Mucosa of rectum (tissue), 2 donors: Measurements from ENCODE around the gene DENND1C.
A peak's percentile ranks its signal among the peaks of the same experiment; 100 is the strongest.

ENCODE experiments used
- H3K27ac ChIP-seq, 2 donors: one replicate each; pipeline ENCODE4 v1.7.0; 2013; ENCODE audit warnings: inconsistent platforms in 2 of 2, low read depth in 2 of 2, low read length in 2 of 2
- H3K27me3 ChIP-seq, 2 donors: one replicate each; pipeline ENCODE4 v1.7.0; 2013; ENCODE audit warnings: low read length in 2 of 2; ENCODE audit not compliant: control insufficient read depth in 2 of 2, insufficient read depth in 2 of 2
- H3K36me3 ChIP-seq, 2 donors: one replicate each; pipeline ENCODE4 v1.7.0; 2013; ENCODE audit warnings: low read length in 2 of 2; ENCODE audit not compliant: control insufficient read depth in 2 of 2, insufficient read depth in 2 of 2
- H3K4me1 ChIP-seq, 2 donors: one replicate each; pipeline ENCODE4 v1.7.0; 2013; ENCODE audit warnings: low read length in 2 of 2, mild to moderate bottlenecking in 1 of 2; ENCODE audit not compliant: control insufficient read depth in 2 of 2, insufficient read depth in 2 of 2
- H3K4me3 ChIP-seq, 2 donors: one replicate each; pipeline ENCODE4 v1.7.0; 2013; ENCODE audit warnings: low read length in 2 of 2
- H3K9ac ChIP-seq, 2 donors: one replicate each; pipeline ENCODE4 v1.7.0; 2013; ENCODE audit warnings: low read length in 2 of 2, low read depth in 1 of 2, mild to moderate bottlenecking in 1 of 2
- H3K9me3 ChIP-seq, 2 donors: one replicate each; pipeline ENCODE4 v1.7.0; 2013; ENCODE audit warnings: low read length in 2 of 2; ENCODE audit not compliant: control insufficient read depth in 2 of 2
- donor health status: healthy.
- donor health status: Normal muscosa, but diverticular disease.

The DENND1C gene

GRCh38 chr19:6424195-6424938 is 57.2 kb downstream of the DENND1C start, which contains the start of gene KHSRP:
KHSRP (minus strand) TSS chr19:6424811; CDS start chr19:6424701, 110 bp downstream.
- Histone ChIP-seq H3K4me3 (peak within 1 kb of the TSS; percentile 86 to 90), H3K4me1 (peaks cover 11 to 16% of the 10 kb centered on the region in 2 donors), H3K27me3 (no peaks in the 10 kb centered on the region), H3K27ac (peak within 1 kb of the TSS; percentile 67 to 84), H3K9me3 (no peaks in the 10 kb centered on the region), H3K36me3 (peaks cover 23 to 24% of the 10 kb centered on the region in 2 donors), H3K9ac (peak within 1 kb of the TSS; percentile 74 to 88)

GRCh38 chr19:6423499-6424194 is 57.9 kb downstream of the DENND1C start:
- no peaks in the 10 kb centered on the region for H3K27me3 ChIP-seq
- H3K9me3 ChIP-seq, result no peaks in the 10 kb centered on the region
- H3K9ac ChIP-seq, result peak overlapping the region; percentile 74 to 88
- peak overlapping the region; percentile 86 to 90 for H3K4me3 ChIP-seq
- peaks cover 11 to 16% of the 10 kb centered on the region in 2 donors for H3K4me1 ChIP-seq
- peak overlapping the region; percentile 22 to 61 for H3K27ac ChIP-seq
- H3K36me3 ChIP-seq, result peaks cover 30 to 32% of the 10 kb centered on the region in 2 donors

- peaks cover 52 to 55% of the 10 kb centered on the region in 2 donors for H3K36me3 ChIP-seq
- no peak overlapping the region for H3K27ac ChIP-seq
- H3K4me3 ChIP-seq, result no peak overlapping the region
- H3K4me1 ChIP-seq, result peaks cover 11 to 16% of the 10 kb centered on the region in 2 donors
- no peak overlapping the region for H3K9ac ChIP-seq
- no peaks in the 10 kb centered on the region for H3K27me3 ChIP-seq
- H3K9me3 ChIP-seq, result no peaks in the 10 kb centered on the region
Measured at GRCh38 chr19:6421075-6422014, 60.2 kb downstream of the DENND1C start.

- H3K4me1 ChIP-seq, result peaks cover 4 to 12% of the 10 kb centered on the region in 2 donors
- H3K9me3 ChIP-seq, result no peaks in the 10 kb centered on the region
- H3K36me3 ChIP-seq, result peaks cover 67 to 73% of the 10 kb centered on the region in 2 donors
- H3K9ac ChIP-seq, result no peak overlapping the region
- no peak overlapping the region for H3K4me3 ChIP-seq
- H3K27me3 ChIP-seq, result no peaks in the 10 kb centered on the region
- no peak overlapping the region for H3K27ac ChIP-seq
Measured at GRCh38 chr19:6418562-6418932, 63.0 kb downstream of the DENND1C start.

GRCh38 chr19:6417713-6418561 is 63.6 kb downstream of the DENND1C start:
- H3K27me3 ChIP-seq, result no peaks in the 10 kb centered on the region
- H3K27ac ChIP-seq, result no peak overlapping the region
- H3K36me3 ChIP-seq, result peaks cover 67 to 73% of the 10 kb centered on the region in 2 donors
- H3K4me3 ChIP-seq, result no peak overlapping the region
- no peak overlapping the region for H3K9ac ChIP-seq
- H3K9me3 ChIP-seq, result no peaks in the 10 kb centered on the region
- peaks cover 0 to 6% of the 10 kb centered on the region in 2 donors for H3K4me1 ChIP-seq
